A549 treated with GW870086 at 1 μM for 4 hours (cell line): ENCODE results near the gene CYTIP. TPM values are rescaled to one million over a fixed set of nuclear protein-coding genes. Genes with fewer than 3 reads are reported as not detected.

Experiments used
- total RNA-seq: library from RNA; stranded (reverse); fragments of 200-300 nt; extraction: Qiagen RNA extraction; gene quantifications from 5 replicates; pipeline ENCODE4 v1.2.3, GENCODE V29; 2022; ENCODE audit warnings: low read depth

The CYTIP gene
- not detected in 5 replicates for total RNA-seq

GRCh38 chr2:157443795-157444640 lies at the start of gene CYTIP:
Gene CYTIP, minus strand, starts transcription at chr2:157444089. Its CDS starts 69 bp downstream, at chr2:157444020.

Other genes with a start within 250 kb of the CYTIP start
- 2.5 to 2.6 TPM (median 2.6 TPM) in 5 replicates for gene GALNT5, start 186.4 kb downstream of the CYTIP start, total RNA-seq
- gene ERMN, start 118.3 kb downstream of the CYTIP start, total RNA-seq: not detected in 5 replicates
- 0.03 to 0.05 TPM in 2 of 5 replicates, not detected in the others for gene ACVR1C, start 184.8 kb upstream of the CYTIP start, total RNA-seq